MG63 (cell line): ENCODE measurements around the gene DRC3. TPM values are rescaled to one million over a fixed set of nuclear protein-coding genes. Genes with fewer than 3 reads are reported as not detected.
"Not testable (repeated sequence)": the region's sequence is repeated elsewhere in the genome, so short reads cannot be mapped to it uniquely, and the experiment has no call there.

Experiments used
- DNase-seq: peaks from one replicate; pipeline ENCODE4 v3.0.0-alpha.2; 2020
- H3K27me3 ChIP-seq: fragments of 250-450 bp; sonication (Bioruptor Pico); 2 replicates; pipeline ENCODE4 v1.5.1; 2020; ENCODE audit warnings: mild to moderate bottlenecking, moderate library complexity
- H3K36me3 ChIP-seq: fragments of 250-450 bp; sonication (Bioruptor Pico); 2 replicates; pipeline ENCODE4 v1.5.1; 2020; ENCODE audit warnings: mild to moderate bottlenecking, moderate library complexity
- H3K4me3 ChIP-seq: fragments of 250-450 bp; sonication (Bioruptor Pico); 2 replicates; pipeline ENCODE4 v1.5.1; 2020; ENCODE audit warnings: mild to moderate bottlenecking, moderate library complexity
- H3K9me3 ChIP-seq: fragments of 250-450 bp; sonication (Bioruptor Pico); 2 replicates; pipeline ENCODE4 v1.5.1; 2020; ENCODE audit warnings: mild to moderate bottlenecking, moderate library complexity
- total RNA-seq: library from RNA; depleted of rRNA; stranded (reverse); fragments of >200 nt; shearing (Covaris generic); gene quantifications from 2 replicates; pipeline ENCODE4 v1.2.3, GENCODE V29; 2014; ENCODE audit warnings: low replicate concordance

Gene DRC3
- total RNA-seq, 1 experiment from 2014 or later = 1.3 TPM

DNA sequence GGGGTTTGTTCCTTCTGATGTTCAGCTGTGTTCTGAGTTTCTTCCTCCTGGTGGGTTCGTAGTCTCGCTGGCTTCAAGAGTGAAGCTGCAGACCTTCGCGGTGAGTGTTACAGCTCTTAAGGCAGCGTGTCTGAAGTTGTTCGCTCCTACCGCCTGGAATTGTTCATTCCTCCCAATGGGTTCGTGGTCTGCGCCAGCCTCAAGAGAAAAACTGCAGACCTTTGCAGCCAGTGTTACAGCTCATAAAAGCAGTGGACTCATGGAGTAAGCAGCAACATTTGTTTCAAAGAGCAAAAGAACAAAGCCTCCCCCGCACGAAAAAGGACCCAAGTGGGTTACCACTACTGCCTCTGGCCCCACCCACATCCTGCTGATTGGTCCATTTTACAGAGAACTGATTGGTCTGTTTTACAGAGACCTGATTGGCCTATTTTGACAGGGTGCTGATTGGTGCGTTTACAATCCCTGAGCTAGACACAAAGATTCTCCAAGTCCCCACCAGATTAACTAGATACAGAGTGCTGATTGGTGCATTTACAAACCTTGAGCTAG, 16.8 kb upstream of the DRC3 start:
- not testable (repeated sequence) for H3K36me3 ChIP-seq, H3K27me3 ChIP-seq, H3K9me3 ChIP-seq, H3K4me3 ChIP-seq, DNase-seq

- DNase-seq = peak; percentile 14
Observed at GRCh38 chr17:17957584-17957916, 15.1 kb upstream of the DRC3 start.

GRCh38 chr17:17958982-17959381, 13.7 kb upstream of the DRC3 start:
- no peaks in the 10 kb centered on the region for H3K9me3 ChIP-seq
- no peak for DNase-seq
- no peak overlapping the region for H3K4me3 ChIP-seq

More at GRCh38 chr17:17957584-17957916, 15.1 kb upstream of the DRC3 start:
- Histone ChIP-seq H3K27me3 (no peaks in the 10 kb centered on the region), H3K9me3 (no peaks in the 10 kb centered on the region), H3K36me3 (peaks cover 5% of the 10 kb centered on the region; the same call in 1 of the 2 replicates), H3K4me3 (no peak overlapping the region)

DNA sequence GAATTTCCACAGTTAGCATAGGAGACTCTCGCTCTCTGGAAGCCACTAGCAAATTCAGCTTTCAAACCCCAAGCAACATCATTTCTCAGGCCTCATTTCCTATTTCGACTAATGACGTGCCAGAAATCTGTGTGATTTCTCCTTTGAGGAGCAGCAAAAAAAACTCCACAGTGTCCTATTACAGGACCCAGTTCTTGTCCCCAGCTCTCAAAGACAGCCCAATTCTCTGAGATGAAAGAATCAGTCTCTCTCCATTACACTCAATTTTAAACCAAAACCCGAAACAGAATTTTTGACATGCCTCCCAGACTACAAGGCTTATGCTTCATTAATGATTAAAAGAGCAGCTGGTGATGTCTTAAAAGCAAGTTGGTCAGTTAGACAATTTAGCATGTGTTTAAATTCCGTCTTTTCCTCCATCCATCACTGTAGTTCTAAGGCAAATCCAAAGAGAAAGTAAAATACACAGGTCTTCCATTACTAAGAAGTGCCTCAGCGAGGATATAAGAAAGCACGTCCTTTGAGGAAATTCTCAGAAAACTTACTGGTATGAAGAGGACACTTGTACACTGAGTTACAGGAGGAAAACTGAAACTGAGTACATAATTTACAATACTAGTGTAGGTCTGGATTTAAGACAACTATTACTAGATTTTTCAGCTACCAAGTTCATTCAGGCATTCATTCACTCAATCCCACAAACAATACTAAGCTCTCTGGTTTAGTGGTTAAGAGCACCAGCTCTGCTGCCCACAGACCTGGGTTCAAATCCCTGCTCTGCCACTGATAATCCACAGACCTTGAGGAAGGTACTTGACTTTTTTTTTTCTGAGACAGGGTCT, 12.9 kb upstream of the DRC3 start:
- Histone ChIP-seq H3K36me3 (peaks cover 5% of the 10 kb centered on the region; the same call in 1 of the 2 replicates), H3K27me3 (no peaks in the 10 kb centered on the region), H3K9me3 (no peaks in the 10 kb centered on the region), H3K4me3 (peak overlapping the region; percentile 28)
- DNase-seq = peak; percentile 15

More at GRCh38 chr17:17958982-17959381, 13.7 kb upstream of the DRC3 start:
- Histone ChIP-seq H3K27me3 (no peaks in the 10 kb centered on the region), H3K36me3 (peaks cover 5% of the 10 kb centered on the region; the same call in 1 of the 2 replicates)

DNA sequence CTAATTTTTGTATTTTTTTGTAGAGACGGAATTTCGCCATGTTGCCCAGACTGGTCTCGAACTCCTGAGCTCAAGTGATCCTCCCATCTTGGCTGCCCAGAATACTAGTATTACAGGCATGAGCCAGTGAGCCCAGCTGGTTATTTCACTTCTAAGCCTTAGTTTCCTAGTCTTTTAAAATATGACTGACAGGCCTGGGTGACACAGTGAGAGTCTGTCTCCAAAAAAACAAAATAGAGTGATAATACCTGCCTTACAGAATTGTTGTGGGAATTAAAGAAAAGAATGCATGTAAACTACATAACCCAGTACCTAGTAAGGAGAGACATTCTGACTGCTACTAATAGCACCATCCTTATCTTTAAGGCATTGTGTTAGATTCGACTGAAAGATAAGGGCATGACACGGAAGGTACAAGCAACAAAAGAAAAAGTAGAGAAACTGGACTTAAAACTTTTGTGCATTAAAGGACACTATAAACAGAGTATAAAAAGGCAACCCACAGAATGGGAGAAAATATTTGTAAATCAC, 12.1 kb upstream of the DRC3 start:
- DNase-seq = no peak
- Histone ChIP-seq H3K4me3 (no peak overlapping the region), H3K27me3 (no peaks in the 10 kb centered on the region), H3K9me3 (no peaks in the 10 kb centered on the region), H3K36me3 (peaks cover 3% of the 10 kb centered on the region; the same call in 1 of the 2 replicates)

DNA sequence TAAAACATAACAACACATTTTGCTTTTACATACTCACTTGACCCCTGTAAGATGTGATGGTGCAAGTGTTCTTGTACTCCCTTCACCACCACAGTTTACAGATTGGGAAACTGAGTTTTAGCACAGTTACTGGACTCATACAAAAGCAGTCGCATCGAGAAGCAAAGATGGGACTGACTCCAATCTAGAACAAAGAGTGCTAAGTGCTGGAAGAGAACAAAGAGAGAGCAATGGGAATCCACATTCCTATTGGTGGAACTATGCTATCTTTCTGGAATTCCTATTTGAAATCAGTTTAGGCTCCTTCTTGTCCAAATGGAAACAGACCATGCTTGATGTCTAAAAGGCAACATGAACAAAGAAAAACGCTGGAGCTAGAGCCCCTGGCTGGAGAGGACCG, 9.6 kb upstream of the DRC3 start:
- no peak for DNase-seq
- Histone ChIP-seq H3K4me3 (no peak overlapping the region), H3K36me3 (no peaks in the 10 kb centered on the region), H3K9me3 (no peaks in the 10 kb centered on the region), H3K27me3 (no peaks in the 10 kb centered on the region)

- H3K27me3 ChIP-seq = no peaks in the 10 kb centered on the region
- no peak overlapping the region for H3K4me3 ChIP-seq
- H3K9me3 ChIP-seq = no peaks in the 10 kb centered on the region
- H3K36me3 ChIP-seq = no peaks in the 10 kb centered on the region
- no peak for DNase-seq
Observed at GRCh38 chr17:17963694-17964436, 8.8 kb upstream of the DRC3 start.

DNA sequence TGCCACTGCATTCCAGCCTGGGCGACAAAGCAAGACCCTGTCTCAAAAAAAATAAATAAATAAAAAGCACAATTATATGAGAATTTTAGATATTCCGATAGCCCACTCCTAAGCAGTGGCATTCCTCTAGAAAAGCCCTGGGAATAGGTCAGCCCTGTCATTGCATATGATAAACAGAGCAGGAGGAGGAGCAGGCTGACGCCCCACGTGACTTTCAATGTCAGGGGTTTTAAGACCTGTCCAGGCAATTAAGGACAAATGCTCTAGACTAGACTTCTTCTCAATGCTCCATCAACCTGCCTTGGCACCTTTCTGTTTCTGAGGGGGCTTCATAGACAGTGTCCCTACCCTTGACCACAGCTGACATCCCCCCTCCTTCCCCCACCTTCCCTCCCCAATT, 8.0 kb upstream of the DRC3 start:
- Histone ChIP-seq H3K9me3 (no peaks in the 10 kb centered on the region), H3K27me3 (no peaks in the 10 kb centered on the region), H3K4me3 (no peak overlapping the region), H3K36me3 (no peaks in the 10 kb centered on the region)
- DNase-seq = no peak

DNA sequence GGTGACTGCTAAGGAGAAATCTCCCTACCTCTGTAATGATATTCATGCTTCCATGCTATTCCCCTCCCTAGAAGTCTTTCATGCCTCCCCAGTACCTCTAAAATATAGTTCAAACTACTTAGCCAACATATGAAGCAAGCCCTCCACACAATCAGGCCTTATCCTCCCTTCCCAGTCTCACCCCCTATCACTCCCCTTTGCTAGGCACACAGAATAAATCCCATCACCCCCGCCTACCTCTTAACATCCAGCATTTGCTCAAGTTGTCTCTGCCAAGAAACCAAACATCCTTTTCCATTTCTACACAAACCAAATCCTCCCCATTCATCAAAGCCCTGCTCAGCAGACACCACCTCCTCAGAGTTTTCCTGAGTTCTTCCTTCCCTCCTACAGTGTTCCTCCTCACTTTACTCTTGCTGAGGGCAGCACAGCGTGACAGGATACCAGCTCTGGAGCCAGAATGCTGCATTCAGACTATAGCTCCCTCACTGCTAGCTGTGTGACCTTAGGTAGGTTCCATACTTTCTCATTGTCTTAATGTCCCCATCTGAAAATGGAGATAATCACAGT, 7.4 kb upstream of the DRC3 start:
- H3K4me3 ChIP-seq = no peak overlapping the region
- DNase-seq = no peak
- H3K36me3 ChIP-seq = no peaks in the 10 kb centered on the region
- H3K27me3 ChIP-seq = no peaks in the 10 kb centered on the region
- H3K9me3 ChIP-seq = no peaks in the 10 kb centered on the region

DNA sequence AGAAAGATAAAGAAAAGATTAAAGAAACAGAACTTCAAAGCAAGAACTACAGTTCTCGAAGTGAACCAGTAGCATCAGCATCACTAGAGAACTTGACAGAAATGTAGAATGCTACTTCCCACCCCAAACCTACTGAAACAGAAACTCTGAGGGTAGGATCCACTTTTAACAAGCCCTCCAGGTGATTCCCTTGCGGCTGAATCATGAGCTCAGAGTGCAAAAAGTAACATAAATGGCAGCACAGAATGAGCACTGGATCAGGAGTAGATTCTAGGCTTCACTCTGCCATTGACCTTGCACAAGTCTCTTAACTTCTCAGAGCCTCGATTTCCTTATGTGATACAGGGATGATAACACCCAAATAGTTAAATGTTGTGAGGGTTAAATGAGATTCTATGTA, 6.3 kb upstream of the DRC3 start:
- H3K9me3 ChIP-seq = no peaks in the 10 kb centered on the region
- no peak overlapping the region for H3K4me3 ChIP-seq
- H3K36me3 ChIP-seq = no peaks in the 10 kb centered on the region
- no peaks in the 10 kb centered on the region for H3K27me3 ChIP-seq
- DNase-seq = no peak

DNA sequence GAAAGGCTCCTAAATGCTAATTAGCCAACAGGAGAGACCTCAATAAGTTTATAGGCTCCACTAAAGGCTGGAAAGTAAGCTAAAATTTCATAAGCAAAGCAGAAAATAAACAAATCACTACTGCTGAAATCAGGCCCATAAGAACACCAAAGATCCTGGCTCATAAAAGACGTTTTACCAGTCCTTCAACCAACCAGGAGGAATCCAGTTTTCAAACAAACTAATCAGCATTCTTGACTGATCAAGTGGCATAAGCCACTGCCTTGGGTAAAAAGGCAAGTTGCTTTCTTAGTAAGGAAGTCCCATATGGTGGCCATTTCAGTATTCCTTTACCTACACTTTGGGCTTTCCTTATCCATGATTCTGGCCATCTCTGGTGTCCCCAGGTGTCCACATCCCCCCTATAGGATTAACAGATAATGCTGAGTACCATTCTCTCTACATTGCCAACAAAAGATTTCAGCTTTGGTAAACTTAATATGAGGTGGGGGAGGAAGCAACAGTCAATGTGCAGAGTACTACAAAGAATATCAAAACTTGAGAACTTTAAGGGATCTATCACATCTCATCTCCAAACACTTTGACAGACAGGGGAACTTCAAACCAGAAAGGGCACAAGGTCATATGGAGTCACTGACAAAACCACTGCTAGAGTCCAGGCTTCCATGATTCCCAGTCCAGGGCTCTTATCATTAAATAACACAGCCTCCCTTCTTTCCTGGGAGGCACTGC, 1.8 kb upstream of the DRC3 start:
- no peak for DNase-seq
- H3K4me3 ChIP-seq = peak overlapping the region; percentile 89
- no peaks in the 10 kb centered on the region for H3K36me3 ChIP-seq
- H3K9me3 ChIP-seq = no peaks in the 10 kb centered on the region
- H3K27me3 ChIP-seq = no peaks in the 10 kb centered on the region

DNA sequence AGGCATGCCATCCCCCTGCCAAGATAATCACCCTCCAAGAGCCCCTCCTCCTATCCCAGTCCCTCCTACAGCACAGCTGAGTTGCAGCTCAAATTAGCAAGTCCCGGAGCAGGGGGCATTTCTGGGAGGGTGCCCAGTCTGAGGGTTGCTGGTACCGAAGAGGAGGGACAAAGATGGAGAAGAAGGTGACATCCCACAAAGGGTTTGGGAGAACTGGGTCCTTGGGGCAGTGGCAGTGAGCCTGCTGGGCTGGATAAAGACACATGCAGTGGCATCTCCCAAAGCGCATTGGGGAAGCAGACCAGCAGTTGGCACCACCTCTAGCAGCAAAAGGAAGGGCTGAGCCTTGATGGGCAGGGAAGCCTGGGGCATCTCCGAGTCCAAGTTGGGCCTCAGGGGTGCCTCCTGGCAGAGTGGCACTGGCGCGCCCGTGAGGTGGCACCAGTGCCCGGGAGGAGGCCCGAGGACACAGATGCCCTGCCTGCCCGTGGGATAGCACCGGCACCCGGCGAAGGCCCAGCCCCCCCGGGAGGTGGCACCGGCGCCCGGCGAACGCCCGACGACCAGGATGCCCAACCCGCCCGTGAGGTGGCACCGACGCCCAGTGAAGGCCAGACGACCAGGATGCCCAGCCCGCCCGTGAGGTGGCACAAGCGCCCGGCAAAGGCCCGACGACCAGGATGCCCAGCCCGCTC, 1.1 kb upstream of the DRC3 start:
- DNase-seq = peak; percentile 16
- peak overlapping the region; percentile 89 for H3K4me3 ChIP-seq
- no peaks in the 10 kb centered on the region for H3K9me3 ChIP-seq
- no peaks in the 10 kb centered on the region for H3K36me3 ChIP-seq
- H3K27me3 ChIP-seq = no peaks in the 10 kb centered on the region

DNA sequence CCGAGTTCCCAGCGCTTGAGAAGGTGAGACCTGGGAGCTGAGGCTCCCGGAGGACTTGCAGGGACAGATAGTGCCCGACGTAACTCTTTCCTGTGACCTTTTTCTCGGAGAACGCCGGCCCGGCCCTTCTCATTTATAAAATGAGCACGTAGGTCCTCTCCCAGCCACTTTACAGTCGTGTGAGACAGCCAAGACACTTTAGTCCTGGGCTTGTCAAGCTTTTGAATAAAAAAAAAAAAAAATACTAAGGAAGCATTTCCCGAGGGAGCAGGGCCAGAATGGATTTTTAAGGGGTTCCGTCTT, 241 bp downstream of the DRC3 start:
- Histone ChIP-seq H3K27me3 (no peaks in the 10 kb centered on the region), H3K4me3 (peak overlapping the region; percentile 58), H3K9me3 (no peaks in the 10 kb centered on the region), H3K36me3 (no peaks in the 10 kb centered on the region)
- no peak for DNase-seq

DNA sequence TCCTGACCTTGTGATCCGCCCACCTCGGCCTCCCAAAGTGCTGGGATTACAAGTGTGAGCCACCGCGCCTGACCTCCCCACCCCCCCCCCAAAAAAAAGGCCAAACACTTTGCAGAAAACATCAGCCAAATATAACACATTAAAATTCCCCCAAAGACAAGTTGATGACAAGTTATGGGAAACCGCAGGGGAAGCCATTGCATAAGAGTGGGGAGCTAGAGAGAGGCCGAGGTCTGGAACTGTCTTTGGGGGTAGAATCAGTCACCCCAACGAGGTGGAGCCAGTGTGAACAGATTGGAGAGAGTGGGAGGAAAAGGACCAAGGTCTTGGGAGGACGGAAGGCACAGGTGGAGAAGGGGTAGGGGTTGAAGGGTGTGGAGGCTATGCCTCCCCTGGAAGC, 2.8 kb downstream of the DRC3 start:
- H3K27me3 ChIP-seq = no peaks in the 10 kb centered on the region
- no peaks in the 10 kb centered on the region for H3K9me3 ChIP-seq
- H3K4me3 ChIP-seq = no peak overlapping the region
- no peak for DNase-seq
- H3K36me3 ChIP-seq = no peaks in the 10 kb centered on the region

DNA sequence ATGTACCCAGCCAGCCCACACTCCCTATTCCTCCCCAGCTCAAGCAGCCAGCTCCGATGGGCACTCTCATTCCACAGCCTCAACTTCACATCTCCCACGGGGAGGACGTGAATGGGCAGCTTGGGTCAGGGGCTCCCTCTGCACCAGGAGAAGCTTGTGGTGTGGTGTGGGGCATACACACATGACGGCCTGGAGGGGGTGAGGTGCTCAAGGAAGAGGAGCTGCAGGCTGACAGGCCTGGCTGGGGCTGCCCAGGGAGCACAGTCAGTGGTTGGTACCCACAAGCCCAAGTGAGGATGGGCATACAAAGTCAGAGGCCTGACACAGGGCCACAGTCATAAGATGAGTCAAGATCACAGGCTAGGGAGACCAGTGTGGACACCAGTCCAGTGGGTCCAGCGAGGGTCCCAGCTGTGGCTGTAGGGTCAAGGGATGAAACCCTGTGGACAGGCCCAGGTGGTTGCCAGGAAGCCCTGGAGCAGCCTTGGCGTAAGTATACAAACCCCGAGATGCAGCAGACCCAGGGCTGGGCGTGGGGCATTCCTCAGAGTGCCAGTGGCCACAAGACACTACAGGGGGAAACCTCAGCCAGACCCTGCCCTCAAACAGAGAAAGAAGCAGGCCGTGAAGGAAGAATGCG, 4.4 kb downstream of the DRC3 start:
- no peak for DNase-seq
- H3K27me3 ChIP-seq = no peaks in the 10 kb centered on the region
- H3K36me3 ChIP-seq = no peaks in the 10 kb centered on the region
- no peak overlapping the region for H3K4me3 ChIP-seq
- H3K9me3 ChIP-seq = no peaks in the 10 kb centered on the region
